ENCODE results near the gene SEMA4B. TPM values are rescaled to one million over a fixed set of nuclear protein-coding genes. Genes with fewer than 3 reads are reported as not detected.

SEMA4B gene
- total RNA-seq, 2 experiments from 2014 or later, result 5.8 to 7.5 TPM

- ChIA-PET POLR2A (interaction anchor here (1.3 to 1.8 kb wide), 3 partner anchors 32 to 65 kb away, joined by 3 to 8 read pairs (median 4); partner anchors contain the start of genes CIB1, GDPGP1 and NGRN), CTCF (interaction anchor here (1.1 to 2.6 kb wide), 5 partner anchors 10 to 104 kb away, joined by 3 to 12 read pairs (median 6); partner anchors contain the start of genes CIB1 and GDPGP1)
Observed at GRCh38 chr15:90200534-90201129, 498 bp upstream of the SEMA4B start.

- CTCF ChIA-PET, result interaction anchor here (0.6 to 2.6 kb wide), 5 partner anchors 11 to 791 kb away, joined by 3 to 12 read pairs (median 6); partner anchors contain the start of genes CIB1 and GDPGP1
- POLR2A ChIA-PET, result interaction anchor here (0.9 to 1.8 kb wide), 3 partner anchors 10 to 32 kb away, joined by 4 to 8 read pairs (median 4); partner anchors contain the start of genes CIB1 and GDPGP1
Observed at GRCh38 chr15:90201944-90202375, 830 bp downstream of the SEMA4B start.

- ChIA-PET POLR2A (interaction anchor here (0.5 to 0.6 kb wide), 2 partner anchors 61 to 241 kb away, joined by 5 to 7 read pairs; no protein-coding TSS in a partner anchor), CTCF (interaction anchor here (1.8 kb wide), 1 partner anchor 17 kb away, joined by 4 read pairs; no protein-coding TSS in a partner anchor)
Observed at GRCh38 chr15:90202929-90203328, 1.8 kb downstream of the SEMA4B start.

GRCh38 chr15:90203473-90203872 lies 2.3 kb downstream of the SEMA4B start:
- POLR2A ChIA-PET, result interaction anchor here (0.5 to 0.6 kb wide), 2 partner anchors 61 to 242 kb away, joined by 5 to 7 read pairs; no protein-coding TSS in a partner anchor
- CTCF ChIA-PET, result interaction anchor here (1.8 kb wide), 1 partner anchor 16 kb away, joined by 4 read pairs; no protein-coding TSS in a partner anchor

- POLR2A ChIA-PET, result no interaction called here
- CTCF ChIA-PET, result interaction anchor here (1.8 kb wide), 1 partner anchor 16 kb away, joined by 4 read pairs; no protein-coding TSS in a partner anchor
Observed at GRCh38 chr15:90203922-90204321, 2.8 kb downstream of the SEMA4B start.

GRCh38 chr15:90205050-90205848 lies 4.1 kb downstream of the SEMA4B start:
- CTCF ChIA-PET, result interaction anchor here (0.6 to 0.7 kb wide), 2 partner anchors 14 to 181 kb away, joined by 3 to 6 read pairs; no protein-coding TSS in a partner anchor
- POLR2A ChIA-PET, result no interaction called here

- CTCF ChIA-PET, result interaction anchor here (0.6 to 0.7 kb wide), 2 partner anchors 13 to 180 kb away, joined by 3 to 6 read pairs; no protein-coding TSS in a partner anchor
- POLR2A ChIA-PET, result no interaction called here
Observed at GRCh38 chr15:90205886-90206285, 4.8 kb downstream of the SEMA4B start.

GRCh38 chr15:90207252-90207651 lies 6.1 kb downstream of the SEMA4B start:
- ChIA-PET CTCF (interaction anchor here (1.6 kb wide), 1 partner anchor 64 kb away, joined by 3 read pairs; no protein-coding TSS in a partner anchor), POLR2A (no interaction called here)

GRCh38 chr15:90208356-90208755 lies 7.2 kb downstream of the SEMA4B start:
- POLR2A ChIA-PET, result no interaction called here
- CTCF ChIA-PET, result interaction anchor here (0.7 to 1.6 kb wide), 4 partner anchors 13 to 65 kb away, joined by 3 to 5 read pairs (median 3); no protein-coding TSS in a partner anchor

GRCh38 chr15:90209591-90209990 lies 8.5 kb downstream of the SEMA4B start:
- POLR2A ChIA-PET, result no interaction called here
- CTCF ChIA-PET, result no interaction called here

GRCh38 chr15:90210593-90210992 lies 9.5 kb downstream of the SEMA4B start:
- ChIA-PET POLR2A (interaction anchor here (0.7 kb wide), 1 partner anchor 45 kb away, joined by 3 read pairs; no protein-coding TSS in a partner anchor), CTCF (no interaction called here)

GRCh38 chr15:90211009-90211408 lies 9.9 kb downstream of the SEMA4B start:
- ChIA-PET POLR2A (interaction anchor here (0.7 kb wide), 1 partner anchor 46 kb away, joined by 3 read pairs; no protein-coding TSS in a partner anchor), CTCF (no interaction called here)

GRCh38 chr15:90211440-90212143 lies 10.5 kb downstream of the SEMA4B start:
- ChIA-PET CTCF (interaction anchor here (0.7 kb wide), 1 partner anchor 11 kb away, joined by 3 read pairs; no protein-coding TSS in a partner anchor), POLR2A (no interaction called here)

GRCh38 chr15:90212221-90213098 lies 11.3 kb downstream of the SEMA4B start:
- ChIA-PET POLR2A (no interaction called here), CTCF (interaction anchor here (0.7 kb wide), 1 partner anchor 10 kb away, joined by 3 read pairs; no protein-coding TSS in a partner anchor)

- ChIA-PET POLR2A (no interaction called here), CTCF (interaction anchor here (0.6 kb wide), 1 partner anchor 54 kb away, joined by 4 read pairs; no protein-coding TSS in a partner anchor)
Observed at GRCh38 chr15:90213122-90213817, 12.1 kb downstream of the SEMA4B start.

GRCh38 chr15:90213818-90214204 lies 12.7 kb downstream of the SEMA4B start:
- CTCF ChIA-PET, result interaction anchor here (0.6 kb wide), 1 partner anchor 54 kb away, joined by 4 read pairs; no protein-coding TSS in a partner anchor
- POLR2A ChIA-PET, result no interaction called here

GRCh38 chr15:90214553-90215196 lies 13.5 kb downstream of the SEMA4B start:
- POLR2A ChIA-PET, result no interaction called here
- CTCF ChIA-PET, result interaction anchor here (0.9 kb wide), 1 partner anchor 72 kb away, joined by 3 read pairs; no protein-coding TSS in a partner anchor

Data from activated CD8-positive, alpha-beta memory T cell treated with anti-CD3 and anti-CD28 coated beads for 36 hours (primary cell).